HCT116 (cell line): ENCODE data around the gene YWHAQ. TPM values are rescaled to one million over a fixed set of nuclear protein-coding genes. Genes with fewer than 3 reads are reported as not detected.

Source experiments
- ATAC-seq: fragments of 200-7000 bp; cut with Tn5 transposase; 2 replicates; pipeline ENCODE4 v1.9.1; 2020; ENCODE audit warnings: mild to moderate bottlenecking, moderate library complexity
- BruUV-seq: library from RNA; stranded (reverse); fragments of 400-500 nt; replicated peaks from 2 replicates; lab custom pipeline; 2021; lab: Mats Ljungman, UMichigan
- CTCF ChIA-PET: fragments of 300-600 bp; sonication (Branson Sonifier 250); formaldehyde crosslinking; loops from one replicate; lab custom pipeline; 2021; ENCODE audit warnings: antibody characterized with exemption; lab: Charles Lee
- POLR2A ChIA-PET: fragments of 300-600, 350-600 bp; sonication (Branson Sonifier 250); formaldehyde crosslinking; loops from one replicate; lab custom pipeline; 2021; ENCODE audit warnings: antibody characterized with exemption; lab: Charles Lee
- RAD21 ChIA-PET, 2 experiments: fragments of 300-600 bp; sonication (Branson Sonifier 250); formaldehyde crosslinking; loops; one replicate each; lab custom pipeline; 2023; ENCODE audit warnings: low total read pairs in 2 of 2; ENCODE audit not compliant: uncharacterized antibody in 2 of 2, unreplicated experiment in 2 of 2, low non-redundant PET in 1 of 2; lab: Charles Lee
- DNase-seq: peaks from one replicate; pipeline ENCODE4 v3.0.0-alpha.2; 2010; ENCODE audit warnings: low read depth, low spot score
- H2AFZ ChIP-seq: fragments of 200-600 bp; shearing (Covaris generic), sonication (generic); 2 replicates; pipeline ENCODE4 v1.6.1; 2017; ENCODE audit warnings: low read depth, mixed run types, mixed read lengths, antibody characterized with exemption, low read length; ENCODE audit not compliant: poor library complexity, severe bottlenecking
- H3K27ac ChIP-seq: 2 replicates; pipeline ENCODE4 v1.5.1; 2012; ENCODE audit warnings: low read depth, low read length
- H3K27me3 ChIP-seq: fragments of 200-600 bp; sonication (generic); 2 replicates; pipeline ENCODE4 v1.6.1; 2016; ENCODE audit warnings: mixed run types, low read length, mixed read lengths; ENCODE audit not compliant: insufficient read depth
- H3K36me3 ChIP-seq, 2 experiments: fragments of 200-500 bp in 1 of 2; fragments of 200-600 bp in 1 of 2; sonication (Bioruptor generic) in 1 of 2; sonication (generic) in 1 of 2; 2 replicates each; pipeline versions ENCODE4 v1.5.1 to v1.6.1; 2014 to 2016; ENCODE audit warnings: low read length in 2 of 2, inconsistent platforms in 1 of 2, mixed read lengths in 1 of 2, mixed run types in 1 of 2; ENCODE audit not compliant: insufficient read depth in 2 of 2, control insufficient read depth in 1 of 2
- H3K4me1 ChIP-seq, 2 experiments: fragments of 200-600 bp in 1 of 2; sonication (generic) in 1 of 2; 2 replicates each; pipeline versions ENCODE4 v1.5.1 to v1.6.1; 2012 to 2017; ENCODE audit warnings: low read length in 2 of 2, inconsistent platforms in 1 of 2, mild to moderate bottlenecking in 1 of 2, mixed read lengths in 1 of 2, mixed run types in 1 of 2, moderate library complexity in 1 of 2; ENCODE audit not compliant: insufficient read depth in 2 of 2, control insufficient read depth in 1 of 2
- H3K4me2 ChIP-seq: fragments of 200-600 bp; sonication (generic); 2 replicates; pipeline ENCODE4 v1.6.1; 2017; ENCODE audit warnings: mixed run types, low read length, mixed read lengths
- H3K4me3 ChIP-seq, 2 experiments: fragments of 200-600 bp in 1 of 2; sonication (generic) in 1 of 2; replicated peaks in 1 of 2; 2 replicates each; pipeline ENCODE4 v1.5.1; 2011 to 2016; ENCODE audit warnings: low read length in 2 of 2, control low read depth in 1 of 2, low read depth in 1 of 2, mild to moderate bottlenecking in 1 of 2, mixed read lengths in 1 of 2, mixed run types in 1 of 2
- H3K79me2 ChIP-seq: fragments of 200-600 bp; sonication (generic); 2 replicates; pipeline ENCODE4 v1.6.1; 2017; ENCODE audit warnings: mild to moderate bottlenecking, mixed run types, low read length, moderate library complexity, mixed read lengths; ENCODE audit not compliant: insufficient read depth
- H3K9ac ChIP-seq: fragments of 200-600 bp; sonication (generic); 2 replicates; pipeline ENCODE4 v1.6.1; 2016; ENCODE audit warnings: low read length, mixed read lengths
- H3K9me2 ChIP-seq: fragments of 200-600 bp; sonication (generic), shearing (Covaris generic); 2 replicates; pipeline ENCODE4 v1.6.1; 2017; ENCODE audit warnings: mixed run types, mild to moderate bottlenecking, moderate library complexity; ENCODE audit not compliant: insufficient read depth
- H3K9me3 ChIP-seq, 2 experiments: fragments of 200-500 bp in 1 of 2; fragments of 200-600 bp in 1 of 2; sonication (Bioruptor generic) in 1 of 2; sonication (generic) in 1 of 2; 2 replicates each; pipeline ENCODE4 v1.6.1; 2014 to 2017; ENCODE audit warnings: low read length in 2 of 2, mixed read lengths in 2 of 2, inconsistent platforms in 1 of 2, low read depth in 1 of 2, mild to moderate bottlenecking in 1 of 2, mixed run types in 1 of 2, moderate library complexity in 1 of 2; ENCODE audit not compliant: control insufficient read depth in 1 of 2, insufficient read depth in 1 of 2
- H4K20me1 ChIP-seq: fragments of 200-600 bp; sonication (generic), shearing (Covaris generic); 2 replicates; pipeline ENCODE4 v1.6.1; 2017; ENCODE audit warnings: mixed run types, mild to moderate bottlenecking, moderate library complexity; ENCODE audit not compliant: insufficient read depth
- CBX3 ChIP-seq: IDR thresholded peaks from 2 replicates; pipeline ENCODE4 v1.6.1; 2012; ENCODE audit warnings: low read depth
- POLR2A ChIP-seq: IDR thresholded peaks from 2 replicates; pipeline ENCODE4 v1.7.0; 2011; ENCODE audit warnings: borderline replicate concordance; ENCODE audit not compliant: insufficient read depth, insufficient read length; ENCODE audit errors: extremely low read depth
- POLR2AphosphoS5 ChIP-seq: IDR thresholded peaks from 2 replicates; pipeline ENCODE4 v1.6.1; 2011; ENCODE audit warnings: mild to moderate bottlenecking, low read depth, low read length, moderate library complexity
- RAD21 ChIP-seq: IDR thresholded peaks from 2 replicates; pipeline ENCODE4 v1.6.1; 2012; ENCODE audit warnings: low read depth, mild to moderate bottlenecking
- REST ChIP-seq: IDR thresholded peaks from 2 replicates; pipeline ENCODE4 v1.6.1; 2012; ENCODE audit warnings: low read depth
- SIN3A ChIP-seq: IDR thresholded peaks from 2 replicates; pipeline ENCODE4 v1.6.1; 2012; ENCODE audit warnings: low read depth
- SRF ChIP-seq: IDR thresholded peaks from 2 replicates; pipeline ENCODE4 v1.6.1; 2012; ENCODE audit warnings: low read depth
- ZBTB33 ChIP-seq: IDR thresholded peaks from 2 replicates; pipeline ENCODE4 v1.6.1; 2011; ENCODE audit warnings: mild to moderate bottlenecking, low read length, moderate library complexity; ENCODE audit not compliant: insufficient replicate concordance; ENCODE audit errors: extremely low read depth
- intact Hi-C: fragments of 100-400 bp; cut with micrococcal nuclease; formaldehyde crosslinking; loops from 2 replicates; pipeline ENCODE4 v1.10.0; 2022
- total RNA-seq: library from RNA; stranded (reverse); gene quantifications from one replicate; pipeline ENCODE4 v1.2.1, GENCODE V29; 2021; ENCODE audit not compliant: unreplicated experiment

The YWHAQ gene
- total RNA-seq, 1 experiment from 2014 or later = 365 TPM

GRCh38 chr2:9602412-9602811, 28.4 kb downstream of the YWHAQ start:
- no peak for ATAC-seq

GRCh38 chr2:9601397-9601796, 29.4 kb downstream of the YWHAQ start:
- peaks cover 11 to 24% of the 10 kb centered on the region in 2 experiments for H3K4me1 ChIP-seq
- H3K9ac ChIP-seq = no peak overlapping the region
- TF ChIP-seq REST (no peak), POLR2A (no peak), SRF (no peak), SIN3A (no peak), RAD21 (no peak), ZBTB33 (no peak), POLR2AphosphoS5 (no peak)
- no peaks in the 10 kb centered on the region for H3K27me3 ChIP-seq
- H3K9me2 ChIP-seq = no peaks in the 10 kb centered on the region
- RAD21 ChIA-PET = no interaction called here
- H2AFZ ChIP-seq = no peak overlapping the region
- BruUV-seq = no TSS peak
- intact Hi-C loops = no loop called here
- H3K4me3 ChIP-seq = no peak overlapping the region
- POLR2A ChIA-PET = interaction anchor here (1.4 kb wide), 1 partner anchor 30 kb away, joined by 4 read pairs; the partner anchor contains the start of gene YWHAQ
- peaks cover 2% of the 10 kb centered on the region; the same call in 1 of the 2 replicates for H4K20me1 ChIP-seq
- H3K4me2 ChIP-seq = no peak overlapping the region
- no peak overlapping the region for H3K27ac ChIP-seq
- DNase-seq (no peak), ATAC-seq (no peak)
- H3K9me3 ChIP-seq = peaks cover 8 to 10% of the 10 kb centered on the region in 2 experiments; a peak in 3 of 4 replicates
- peaks cover 99% of the 10 kb centered on the region for H3K79me2 ChIP-seq
- CTCF ChIA-PET = no interaction called here
- peaks cover 0 to 32% of the 10 kb centered on the region in 2 experiments; a peak in 2 of 4 replicates for H3K36me3 ChIP-seq

More at GRCh38 chr2:9602412-9602811, 28.4 kb downstream of the YWHAQ start:
- H3K36me3 ChIP-seq = peaks cover 0 to 32% of the 10 kb centered on the region in 2 experiments; a peak in 2 of 4 replicates
- ChIA-PET RAD21 (no interaction called here), CTCF (no interaction called here), POLR2A (interaction anchor here (1.4 kb wide), 1 partner anchor 29 kb away, joined by 4 read pairs; the partner anchor contains the start of gene YWHAQ)
- H3K9ac ChIP-seq = no peak overlapping the region
- H3K27me3 ChIP-seq = no peaks in the 10 kb centered on the region
- DNase-seq = no peak
- no peak for TF ChIP-seq CBX3
- TF ChIP-seq ZBTB33 = no peak
- H3K4me2 ChIP-seq = no peak overlapping the region
- H3K4me3 ChIP-seq = no peak overlapping the region
- peaks cover 2% of the 10 kb centered on the region; the same call in 1 of the 2 replicates for H4K20me1 ChIP-seq
- H3K27ac ChIP-seq = no peak overlapping the region
- H3K9me3 ChIP-seq = peaks cover 8 to 10% of the 10 kb centered on the region in 2 experiments; a peak in 3 of 4 replicates
- intact Hi-C loops = no loop called here
- H2AFZ ChIP-seq = no peak overlapping the region
- H3K4me1 ChIP-seq = peaks cover 4 to 17% of the 10 kb centered on the region in 2 experiments
- H3K9me2 ChIP-seq = no peaks in the 10 kb centered on the region
- BruUV-seq = no TSS peak
- H3K79me2 ChIP-seq = peaks cover 99% of the 10 kb centered on the region
